NT2/D1 (cell line): ENCODE measurements around the gene ANGPT4.

Source experiments
- YY1 ChIP-seq: IDR thresholded peaks from 2 replicates; pipeline ENCODE4 v1.6.1; 2011; ENCODE audit not compliant: insufficient read length, insufficient read depth
- ZNF274 ChIP-seq: IDR thresholded peaks from 2 replicates; pipeline ENCODE4 v1.6.1; 2011; ENCODE audit warnings: mild to moderate bottlenecking, low read depth, low read length

GRCh38 chr20:944774-945410, 28.8 kb upstream of the ANGPT4 start:
- no peak for TF ChIP-seq YY1
- TF ChIP-seq ZNF274: no peak
